B cell (primary cell): Measurements from ENCODE around the gene ZFAND6. TPM values are rescaled to one million over a fixed set of nuclear protein-coding genes. Genes with fewer than 3 reads are reported as not detected.

ENCODE experiments used
- ATAC-seq: fragments of 200-7000 bp; cut with Tn5 transposase; one replicate; pipeline ENCODE4 v1.10.0; 2021; ENCODE audit warnings: low read depth, mild to moderate bottlenecking, moderate number of reproducible peaks, moderate library complexity
- CTCF ChIA-PET: fragments of 350-600 bp; sonication (Branson Sonifier 250); formaldehyde crosslinking; loops from one replicate; lab custom pipeline; 2021; ENCODE audit warnings: antibody characterized with exemption, inconsistent platforms; lab: Charles Lee
- POLR2A ChIA-PET: fragments of 350-600 bp; sonication (Branson Sonifier 250); formaldehyde crosslinking; loops from one replicate; lab custom pipeline; 2021; ENCODE audit warnings: antibody characterized with exemption; lab: Charles Lee
- DNase-seq: peaks from one replicate; pipeline ENCODE4 v3.0.0; 2013
- H2AFZ ChIP-seq: 2 replicates; pipeline ENCODE4 v1.6.1; 2012; ENCODE audit warnings: mild to moderate bottlenecking, low read depth, low read length; ENCODE audit not compliant: insufficient read depth, poor library complexity, severe bottlenecking
- H3K27ac ChIP-seq, 2 donors: 1 replicate in 1 of 2; 2 replicates in 1 of 2; pipeline ENCODE4 v1.5.1; 2012 to 2013; ENCODE audit warnings: low read length in 2 of 2, mild to moderate bottlenecking in 2 of 2, moderate library complexity in 1 of 2
- H3K27me3 ChIP-seq, 4 experiments: fragments of 200-600 bp in 1 of 4; sonication (generic) in 1 of 4; replicated peaks in 1 of 4; 1 replicate in 2 of 4; 2 replicates in 2 of 4; pipeline versions ENCODE4 v1.6.1 to v1.7.0; 2013 to 2016; ENCODE audit warnings: low read length in 3 of 4, mild to moderate bottlenecking in 2 of 4, mixed read lengths in 1 of 4, moderate library complexity in 1 of 4; ENCODE audit not compliant: insufficient read depth in 4 of 4, control insufficient read depth in 3 of 4; ENCODE audit errors: control extremely low read depth in 1 of 4
- H3K36me3 ChIP-seq, 2 experiments: replicated peaks in 1 of 2; 1 replicate in 1 of 2; 2 replicates in 1 of 2; pipeline versions ENCODE4 v1.6.1 to v1.7.1; 2013; ENCODE audit warnings: low read length in 1 of 2; ENCODE audit not compliant: insufficient read depth in 2 of 2, control insufficient read depth in 1 of 2; ENCODE audit errors: control extremely low read depth in 1 of 2, extremely low read depth in 1 of 2
- H3K4me1 ChIP-seq, 2 donors: fragments of 200-600 bp in 1 of 2; sonication (generic) in 1 of 2; 1 replicate in 1 of 2; 2 replicates in 1 of 2; pipeline versions ENCODE4 v1.5.1 to v1.6.1; 2013 to 2017; ENCODE audit warnings: low read length in 2 of 2; ENCODE audit not compliant: control insufficient read depth in 2 of 2, insufficient read depth in 2 of 2
- H3K4me2 ChIP-seq: replicated peaks from 2 replicates; pipeline ENCODE3; 2012; ENCODE audit warnings: mild to moderate bottlenecking, low read depth, low read length; ENCODE audit not compliant: poor library complexity, severe bottlenecking
- H3K4me3 ChIP-seq, 5 experiments: fragments of 200-600 bp in 1 of 5; sonication (generic) in 1 of 5; 1 replicate in 3 of 5; 2 replicates in 2 of 5; pipeline versions ENCODE4 v1.5.1 to v1.7.0; 2011 to 2016; ENCODE audit warnings: low read length in 4 of 5, mild to moderate bottlenecking in 4 of 5, low read depth in 2 of 5, control low read depth in 1 of 5, moderate library complexity in 1 of 5; ENCODE audit not compliant: insufficient read depth in 1 of 5; ENCODE audit errors: control extremely low read depth in 1 of 5, extremely low read depth in 1 of 5
- H3K79me2 ChIP-seq: fragments of 200-600 bp; sonication (generic); one replicate; pipeline ENCODE4 v1.6.0; 2016; ENCODE audit warnings: low read length; ENCODE audit not compliant: control insufficient read depth, insufficient read depth
- H3K9ac ChIP-seq: fragments of 200-600 bp; sonication (generic); 2 replicates; pipeline ENCODE4 v1.6.1; 2017; ENCODE audit warnings: mild to moderate bottlenecking, low read length, moderate library complexity
- H3K9me3 ChIP-seq, 3 donors: one replicate each; pipeline versions ENCODE4 v1.6.1 to v1.7.1; 2013; ENCODE audit warnings: low read length in 2 of 3; ENCODE audit not compliant: control insufficient read depth in 2 of 3, insufficient read depth in 1 of 3; ENCODE audit errors: control extremely low read depth in 1 of 3
- H4K20me1 ChIP-seq: 2 replicates; pipeline ENCODE4 v1.6.0; 2012; ENCODE audit warnings: mild to moderate bottlenecking, low read length; ENCODE audit not compliant: insufficient read depth, control insufficient read depth, poor library complexity, severe bottlenecking
- H3K27ac Mint-ChIP-seq: one replicate; pipeline ENCODE4 v1.8.0; 2021; ENCODE audit warnings: mixed read lengths
- H3K27me3 Mint-ChIP-seq: one replicate; pipeline ENCODE4 v1.8.0; 2021; ENCODE audit warnings: mixed read lengths
- H3K4me1 Mint-ChIP-seq: one replicate; pipeline ENCODE4 v1.8.0; 2021; ENCODE audit warnings: mixed read lengths
- H3K4me3 Mint-ChIP-seq: one replicate; pipeline ENCODE4 v1.8.0; 2021; ENCODE audit warnings: mixed read lengths
- H3K9me3 Mint-ChIP-seq: one replicate; pipeline ENCODE4 v1.8.0; 2022; ENCODE audit warnings: mixed read lengths; ENCODE audit not compliant: insufficient read depth
- EZH2 ChIP-seq: IDR thresholded peaks from 2 replicates; pipeline ENCODE4 v1.6.1; 2012; ENCODE audit warnings: borderline replicate concordance, low read depth, mild to moderate bottlenecking, moderate library complexity, low read length; ENCODE audit not compliant: insufficient read depth, poor library complexity, severe bottlenecking
- WGBS: methylation state at CpG from one replicate; pipeline ENCODE4 v1.1.5; 2013; ENCODE audit warnings: missing lambda C conversion rate; ENCODE audit not compliant: insufficient coverage; 5-methylcytosine and 5-hydroxymethylcytosine counted together
- intact Hi-C: fragments of 100-400 bp; cut with micrococcal nuclease; formaldehyde crosslinking; loops from one replicate; pipeline ENCODE4 v1.10.0; 2022
- polyA plus RNA-seq: library from polyadenylated mRNA; depleted of rRNA; stranded (reverse); fragments of >200 nt; gene quantifications from 2 replicates; pipeline ENCODE4 v1.2.3, GENCODE V29; 2012
- total RNA-seq, 2 donors: library from RNA; stranded (reverse); fragments of 120-200 nt in 1 of 2; gene quantifications; 1 replicate in 1 of 2; 2 replicates in 1 of 2; pipeline versions ENCODE4 v1.2.3 to v1.2.4, GENCODE V29; 2013 to 2022
- TF ChIP-seq, protein P1 (sequence below): fragments of 200-600 bp; IDR thresholded peaks from one replicate; pipeline ENCODE4 v1.8.0; 2022; ENCODE audit warnings: antibody characterized with exemption, mild to moderate bottlenecking

ZFAND6 gene
- total and polyA plus RNA-seq, 2 donors (not counting 1 experiment from before 2014, with no cell fraction given): 60.6 to 144 TPM

GRCh38 chr15:80142646-80143045 lies 83.2 kb downstream of the ZFAND6 start:
- Histone ChIP-seq H3K9me3 (peaks cover 0 to 3% (median 2%) of the 10 kb centered on the region in 3 donors), H3K4me3 (no peak overlapping the region), H3K36me3 (peaks cover 0 to 4% of the 10 kb centered on the region in 2 experiments), H3K4me1 (no peaks in the 10 kb centered on the region), H3K4me2 (no peak overlapping the region), H3K27me3 (no peaks in the 10 kb centered on the region), H4K20me1 (no peaks in the 10 kb centered on the region), H3K9ac (no peak overlapping the region), H3K27ac (no peak overlapping the region), H2AFZ (no peak overlapping the region), H3K79me2 (no peaks in the 10 kb centered on the region)
- Mint-ChIP-seq H3K4me3 (no peak overlapping the region), H3K27ac (no peak overlapping the region), H3K9me3 (peaks cover 4% of the 10 kb centered on the region), H3K27me3 (no peaks in the 10 kb centered on the region), H3K4me1 (no peaks in the 10 kb centered on the region)
- ChIA-PET CTCF (no interaction called here), POLR2A (no interaction called here)
- TF ChIP-seq, protein P1, sequence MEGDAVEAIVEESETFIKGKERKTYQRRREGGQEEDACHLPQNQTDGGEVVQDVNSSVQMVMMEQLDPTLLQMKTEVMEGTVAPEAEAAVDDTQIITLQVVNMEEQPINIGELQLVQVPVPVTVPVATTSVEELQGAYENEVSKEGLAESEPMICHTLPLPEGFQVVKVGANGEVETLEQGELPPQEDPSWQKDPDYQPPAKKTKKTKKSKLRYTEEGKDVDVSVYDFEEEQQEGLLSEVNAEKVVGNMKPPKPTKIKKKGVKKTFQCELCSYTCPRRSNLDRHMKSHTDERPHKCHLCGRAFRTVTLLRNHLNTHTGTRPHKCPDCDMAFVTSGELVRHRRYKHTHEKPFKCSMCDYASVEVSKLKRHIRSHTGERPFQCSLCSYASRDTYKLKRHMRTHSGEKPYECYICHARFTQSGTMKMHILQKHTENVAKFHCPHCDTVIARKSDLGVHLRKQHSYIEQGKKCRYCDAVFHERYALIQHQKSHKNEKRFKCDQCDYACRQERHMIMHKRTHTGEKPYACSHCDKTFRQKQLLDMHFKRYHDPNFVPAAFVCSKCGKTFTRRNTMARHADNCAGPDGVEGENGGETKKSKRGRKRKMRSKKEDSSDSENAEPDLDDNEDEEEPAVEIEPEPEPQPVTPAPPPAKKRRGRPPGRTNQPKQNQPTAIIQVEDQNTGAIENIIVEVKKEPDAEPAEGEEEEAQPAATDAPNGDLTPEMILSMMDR: no peak
- TF ChIP-seq EZH2: no peak
- ATAC-seq (no peak), DNase-seq (no peak)
- 100% methylated on average over 3 of the region's 5 CpGs for WGBS
- intact Hi-C loops: no loop called here

GRCh38 chr15:80151148-80151547 lies 91.7 kb downstream of the ZFAND6 start:
- peak overlapping the region; percentile 0 for H3K4me3 Mint-ChIP-seq
- Histone ChIP-seq H3K36me3 (no peaks in the 10 kb centered on the region), H4K20me1 (no peaks in the 10 kb centered on the region), H3K27ac (no peak overlapping the region), H3K4me3 (no peak overlapping the region), H3K9me3 (no peaks in the 10 kb centered on the region), H3K79me2 (no peaks in the 10 kb centered on the region), H3K4me1 (peaks cover 8 to 11% of the 10 kb centered on the region in 2 donors), H3K9ac (no peak overlapping the region), H3K27me3 (no peaks in the 10 kb centered on the region), H2AFZ (no peak overlapping the region), H3K4me2 (no peak overlapping the region)
- TF ChIP-seq, protein P1: no peak
- TF ChIP-seq EZH2: no peak
- ATAC-seq (no peak), DNase-seq (no peak)
- intact Hi-C loops: loop anchor here (5.0 kb wide), 1 partner anchor 174 kb away; no protein-coding TSS in a partner anchor
- no peaks in the 10 kb centered on the region for H3K27me3 Mint-ChIP-seq
- peaks cover 21% of the 10 kb centered on the region for H3K4me1 Mint-ChIP-seq
- POLR2A ChIA-PET: interaction anchor here (0.5 kb wide), 1 partner anchor 272 kb away, joined by 10 read pairs; no protein-coding TSS in a partner anchor
- no peak overlapping the region for H3K27ac Mint-ChIP-seq
- H3K9me3 Mint-ChIP-seq: peaks cover 2% of the 10 kb centered on the region
- 96% methylated on average over 6 of the region's 6 CpGs for WGBS
- CTCF ChIA-PET: no interaction called here
